Measurements from ENCODE around the gene XPR1. TPM values are rescaled to one million over a fixed set of nuclear protein-coding genes. Genes with fewer than 3 reads are reported as not detected.

The XPR1 gene
- total RNA-seq, 1 experiment from 2014 or later = 36.1 TPM

GRCh38 chr1:180632326-180633056 lies 669 bp downstream of the XPR1 start:
- H3K4me3 ChIP-seq (ENCODE audit: low read depth in 2 of 2, low read length in 2 of 2) = peak overlapping the region; percentile 87 to 93
- ChIA-PET CTCF (interaction anchor here (0.5 to 0.7 kb wide), 4 partner anchors 12 to 581 kb away, joined by 3 to 9 read pairs (median 3); no protein-coding TSS in a partner anchor), POLR2A (interaction anchor here (0.6 to 0.7 kb wide), 2 partner anchors 84 to 99 kb away, joined by 6 to 7 read pairs; no protein-coding TSS in a partner anchor)
- intact Hi-C loops (cut with micrococcal nuclease; ENCODE audit: unreplicated experiment) = loop anchor here (5.0 kb wide), 1 partner anchor 100 kb away; no protein-coding TSS in a partner anchor
- in situ Hi-C loops (cut with HindIII; ENCODE audit: low pct_unique_long_range_greater_than_20kb, low sequenced_read_pairs) = no loop called here
- peaks cover 21% of the 10 kb centered on the region for H3K4me1 ChIP-seq (ENCODE audit: control insufficient read depth, insufficient read depth, low read length)
- H3K36me3 ChIP-seq (ENCODE audit: control insufficient read depth, insufficient read depth, low read length) = no peaks in the 10 kb centered on the region; the same call in none of the 2 replicates
- no peaks in the 10 kb centered on the region for H3K9me3 ChIP-seq (ENCODE audit: control insufficient read depth, insufficient read depth, low read depth, low read length)
- no TSS peak for BruUV-seq (replicated peaks)
- peak overlapping the region; percentile 91 for H3K27ac ChIP-seq (ENCODE audit: low read length)
- no peaks in the 10 kb centered on the region for H3K27me3 ChIP-seq (ENCODE audit: control insufficient read depth, insufficient read depth, low read length)
- TF ChIP-seq, protein P1, sequence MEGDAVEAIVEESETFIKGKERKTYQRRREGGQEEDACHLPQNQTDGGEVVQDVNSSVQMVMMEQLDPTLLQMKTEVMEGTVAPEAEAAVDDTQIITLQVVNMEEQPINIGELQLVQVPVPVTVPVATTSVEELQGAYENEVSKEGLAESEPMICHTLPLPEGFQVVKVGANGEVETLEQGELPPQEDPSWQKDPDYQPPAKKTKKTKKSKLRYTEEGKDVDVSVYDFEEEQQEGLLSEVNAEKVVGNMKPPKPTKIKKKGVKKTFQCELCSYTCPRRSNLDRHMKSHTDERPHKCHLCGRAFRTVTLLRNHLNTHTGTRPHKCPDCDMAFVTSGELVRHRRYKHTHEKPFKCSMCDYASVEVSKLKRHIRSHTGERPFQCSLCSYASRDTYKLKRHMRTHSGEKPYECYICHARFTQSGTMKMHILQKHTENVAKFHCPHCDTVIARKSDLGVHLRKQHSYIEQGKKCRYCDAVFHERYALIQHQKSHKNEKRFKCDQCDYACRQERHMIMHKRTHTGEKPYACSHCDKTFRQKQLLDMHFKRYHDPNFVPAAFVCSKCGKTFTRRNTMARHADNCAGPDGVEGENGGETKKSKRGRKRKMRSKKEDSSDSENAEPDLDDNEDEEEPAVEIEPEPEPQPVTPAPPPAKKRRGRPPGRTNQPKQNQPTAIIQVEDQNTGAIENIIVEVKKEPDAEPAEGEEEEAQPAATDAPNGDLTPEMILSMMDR (IDR thresholded peaks at IDR 0.05) = peak; percentile 64
- TF ChIP-seq TCF7L2 (IDR thresholded peaks at IDR 0.05; ENCODE audit: low read depth, low read length) (no peak), SIN3A (IDR thresholded peaks at IDR 0.05; ENCODE audit: borderline replicate concordance, insufficient read depth, low read depth, low read length) (peak; percentile 57; the same call in 1 of the 2 replicates), REST (IDR thresholded peaks at IDR 0.05; ENCODE audit: insufficient read depth in 1 of 2, low read depth in 2 of 2, low read length in 1 of 2) (no peak), POLR2AphosphoS5 (IDR thresholded peaks at IDR 0.05; ENCODE audit: low read depth, low read length) (no peak)
- ATAC-seq = peak; percentile 78
- no peak for DNase-seq (ENCODE audit: low read depth, low spot score)

- Histone ChIP-seq H3K4me3 (ENCODE audit: low read depth in 2 of 2, low read length in 2 of 2) (peak overlapping the region; percentile 87 to 93), H3K4me1 (ENCODE audit: control insufficient read depth, insufficient read depth, low read length) (peaks cover 21% of the 10 kb centered on the region), H3K36me3 (ENCODE audit: control insufficient read depth, insufficient read depth, low read length) (no peaks in the 10 kb centered on the region; the same call in none of the 2 replicates), H3K27me3 (ENCODE audit: control insufficient read depth, insufficient read depth, low read length) (no peaks in the 10 kb centered on the region), H3K27ac (ENCODE audit: low read length) (peak overlapping the region; percentile 91; the same call in 1 of the 2 replicates), H3K9me3 (ENCODE audit: control insufficient read depth, insufficient read depth, low read depth, low read length) (no peaks in the 10 kb centered on the region)
- DNase-seq (ENCODE audit: low read depth, low spot score) (no peak), ATAC-seq (no peak)
- in situ Hi-C loops (cut with HindIII; ENCODE audit: low pct_unique_long_range_greater_than_20kb, low sequenced_read_pairs) (no loop called here), intact Hi-C loops (cut with micrococcal nuclease; ENCODE audit: unreplicated experiment) (loop anchor here (5.0 kb wide), 1 partner anchor 101 kb away; no protein-coding TSS in a partner anchor)
- ChIA-PET CTCF (interaction anchor here (0.5 kb wide), 1 partner anchor 193 kb away, joined by 9 read pairs; no protein-coding TSS in a partner anchor), POLR2A (no interaction called here)
- TF ChIP-seq TCF7L2 (IDR thresholded peaks at IDR 0.05; ENCODE audit: low read depth, low read length) = no peak
- TF ChIP-seq SIN3A (IDR thresholded peaks at IDR 0.05; ENCODE audit: borderline replicate concordance, insufficient read depth, low read depth, low read length) = no peak
- TF ChIP-seq POLR2AphosphoS5 (IDR thresholded peaks at IDR 0.05; ENCODE audit: low read depth, low read length) = no peak
- TF ChIP-seq, protein P1 (IDR thresholded peaks at IDR 0.05) = no peak
- no peak for TF ChIP-seq REST (IDR thresholded peaks at IDR 0.05; ENCODE audit: insufficient read depth in 1 of 2, low read depth in 2 of 2, low read length in 1 of 2)
- BruUV-seq (replicated peaks) = TSS peak; percentile 56
These were observed 1.5 kb downstream of the XPR1 start for GRCh38 chr1:180633057-180634056.
